HG03095 (cell line): ENCODE data around the gene OCA2.

ENCODE experiments used
- ATAC-seq: cut with Tn5 transposase; IDR thresholded peaks from one replicate; pipeline ENCODE4 v1.9.1; 2021; ENCODE audit warnings: moderate library complexity; ENCODE audit not compliant: unreplicated experiment

The OCA2 gene

GRCh38 chr15:27885201-27885600 lies 213.9 kb downstream of the OCA2 start:
- ATAC-seq: no peak

GRCh38 chr15:27884726-27885125 lies 214.4 kb downstream of the OCA2 start:
- no peak for ATAC-seq

- no peak for ATAC-seq
Observed at GRCh38 chr15:27878841-27879240, 220.3 kb downstream of the OCA2 start.

GRCh38 chr15:27873828-27874227 lies 225.3 kb downstream of the OCA2 start:
- ATAC-seq: no peak

- no peak for ATAC-seq
Observed at GRCh38 chr15:27873039-27873438, 226.1 kb downstream of the OCA2 start.

GRCh38 chr15:27872355-27872754 lies 226.8 kb downstream of the OCA2 start:
- no peak for ATAC-seq

GRCh38 chr15:27871902-27872260 lies 227.2 kb downstream of the OCA2 start:
- ATAC-seq: no peak

GRCh38 chr15:27871078-27871901 lies 227.8 kb downstream of the OCA2 start:
- ATAC-seq: no peak

- ATAC-seq: no peak
Observed at GRCh38 chr15:27870320-27870719, 228.8 kb downstream of the OCA2 start.

- no peak for ATAC-seq
Observed at GRCh38 chr15:27869697-27870281, 229.3 kb downstream of the OCA2 start.

- no peak for ATAC-seq
Observed at GRCh38 chr15:27868828-27869404, 230.2 kb downstream of the OCA2 start.

GRCh38 chr15:27867861-27868260 lies 231.3 kb downstream of the OCA2 start:
- ATAC-seq: no peak

GRCh38 chr15:27866505-27867165 lies 232.5 kb downstream of the OCA2 start:
- ATAC-seq: no peak

GRCh38 chr15:27865926-27866325 lies 233.2 kb downstream of the OCA2 start:
- ATAC-seq: no peak

GRCh38 chr15:27865323-27865922 lies 233.7 kb downstream of the OCA2 start:
- no peak for ATAC-seq

- ATAC-seq: no peak
Observed at GRCh38 chr15:27864719-27865118, 234.4 kb downstream of the OCA2 start.

GRCh38 chr15:27864086-27864485 lies 235.0 kb downstream of the OCA2 start:
- ATAC-seq: no peak

- ATAC-seq: no peak
Observed at GRCh38 chr15:27863000-27863399, 236.1 kb downstream of the OCA2 start.

- ATAC-seq: no peak
Observed at GRCh38 chr15:27861171-27861570, 237.9 kb downstream of the OCA2 start.

GRCh38 chr15:27855137-27855536 lies 244.0 kb downstream of the OCA2 start:
- no peak for ATAC-seq

- no peak for ATAC-seq
Observed at GRCh38 chr15:27854601-27855000, 244.5 kb downstream of the OCA2 start.
